HCT116 (cell line): ENCODE measurements around the gene SLAIN1. TPM values are rescaled to one million over a fixed set of nuclear protein-coding genes. Genes with fewer than 3 reads are reported as not detected.

Experiments
- ATAC-seq: fragments of 200-7000 bp; cut with Tn5 transposase; 2 replicates; pipeline ENCODE4 v1.9.1; 2020; ENCODE audit warnings: mild to moderate bottlenecking, moderate library complexity
- BruUV-seq: library from RNA; stranded (reverse); fragments of 400-500 nt; replicated peaks from 2 replicates; lab custom pipeline; 2021; lab: Mats Ljungman, UMichigan
- CTCF ChIA-PET: fragments of 300-600 bp; sonication (Branson Sonifier 250); formaldehyde crosslinking; loops from one replicate; lab custom pipeline; 2021; ENCODE audit warnings: antibody characterized with exemption; lab: Charles Lee
- POLR2A ChIA-PET: fragments of 300-600, 350-600 bp; sonication (Branson Sonifier 250); formaldehyde crosslinking; loops from one replicate; lab custom pipeline; 2021; ENCODE audit warnings: antibody characterized with exemption; lab: Charles Lee
- RAD21 ChIA-PET, 2 experiments: fragments of 300-600 bp; sonication (Branson Sonifier 250); formaldehyde crosslinking; loops; one replicate each; lab custom pipeline; 2023; ENCODE audit warnings: low total read pairs in 2 of 2; ENCODE audit not compliant: uncharacterized antibody in 2 of 2, unreplicated experiment in 2 of 2, low non-redundant PET in 1 of 2; lab: Charles Lee
- DNase-seq: peaks from one replicate; pipeline ENCODE4 v3.0.0-alpha.2; 2010; ENCODE audit warnings: low read depth, low spot score
- H2AFZ ChIP-seq: fragments of 200-600 bp; shearing (Covaris generic), sonication (generic); 2 replicates; pipeline ENCODE4 v1.6.1; 2017; ENCODE audit warnings: low read depth, mixed run types, mixed read lengths, antibody characterized with exemption, low read length; ENCODE audit not compliant: poor library complexity, severe bottlenecking
- H3K27ac ChIP-seq: 2 replicates; pipeline ENCODE4 v1.5.1; 2012; ENCODE audit warnings: low read depth, low read length
- H3K27me3 ChIP-seq: fragments of 200-600 bp; sonication (generic); 2 replicates; pipeline ENCODE4 v1.6.1; 2016; ENCODE audit warnings: mixed run types, low read length, mixed read lengths; ENCODE audit not compliant: insufficient read depth
- H3K36me3 ChIP-seq, 2 experiments: fragments of 200-500 bp in 1 of 2; fragments of 200-600 bp in 1 of 2; sonication (Bioruptor generic) in 1 of 2; sonication (generic) in 1 of 2; 2 replicates each; pipeline versions ENCODE4 v1.5.1 to v1.6.1; 2014 to 2016; ENCODE audit warnings: low read length in 2 of 2, inconsistent platforms in 1 of 2, mixed read lengths in 1 of 2, mixed run types in 1 of 2; ENCODE audit not compliant: insufficient read depth in 2 of 2, control insufficient read depth in 1 of 2
- H3K4me1 ChIP-seq, 2 experiments: fragments of 200-600 bp in 1 of 2; sonication (generic) in 1 of 2; 2 replicates each; pipeline versions ENCODE4 v1.5.1 to v1.6.1; 2012 to 2017; ENCODE audit warnings: low read length in 2 of 2, inconsistent platforms in 1 of 2, mild to moderate bottlenecking in 1 of 2, mixed read lengths in 1 of 2, mixed run types in 1 of 2, moderate library complexity in 1 of 2; ENCODE audit not compliant: insufficient read depth in 2 of 2, control insufficient read depth in 1 of 2
- H3K4me2 ChIP-seq: fragments of 200-600 bp; sonication (generic); 2 replicates; pipeline ENCODE4 v1.6.1; 2017; ENCODE audit warnings: mixed run types, low read length, mixed read lengths
- H3K4me3 ChIP-seq, 2 experiments: fragments of 200-600 bp in 1 of 2; sonication (generic) in 1 of 2; replicated peaks in 1 of 2; 2 replicates each; pipeline ENCODE4 v1.5.1; 2011 to 2016; ENCODE audit warnings: low read length in 2 of 2, control low read depth in 1 of 2, low read depth in 1 of 2, mild to moderate bottlenecking in 1 of 2, mixed read lengths in 1 of 2, mixed run types in 1 of 2
- H3K79me2 ChIP-seq: fragments of 200-600 bp; sonication (generic); 2 replicates; pipeline ENCODE4 v1.6.1; 2017; ENCODE audit warnings: mild to moderate bottlenecking, mixed run types, low read length, moderate library complexity, mixed read lengths; ENCODE audit not compliant: insufficient read depth
- H3K9ac ChIP-seq: fragments of 200-600 bp; sonication (generic); 2 replicates; pipeline ENCODE4 v1.6.1; 2016; ENCODE audit warnings: low read length, mixed read lengths
- H3K9me2 ChIP-seq: fragments of 200-600 bp; sonication (generic), shearing (Covaris generic); 2 replicates; pipeline ENCODE4 v1.6.1; 2017; ENCODE audit warnings: mixed run types, mild to moderate bottlenecking, moderate library complexity; ENCODE audit not compliant: insufficient read depth
- H3K9me3 ChIP-seq, 2 experiments: fragments of 200-500 bp in 1 of 2; fragments of 200-600 bp in 1 of 2; sonication (Bioruptor generic) in 1 of 2; sonication (generic) in 1 of 2; 2 replicates each; pipeline ENCODE4 v1.6.1; 2014 to 2017; ENCODE audit warnings: low read length in 2 of 2, mixed read lengths in 2 of 2, inconsistent platforms in 1 of 2, low read depth in 1 of 2, mild to moderate bottlenecking in 1 of 2, mixed run types in 1 of 2, moderate library complexity in 1 of 2; ENCODE audit not compliant: control insufficient read depth in 1 of 2, insufficient read depth in 1 of 2
- H4K20me1 ChIP-seq: fragments of 200-600 bp; sonication (generic), shearing (Covaris generic); 2 replicates; pipeline ENCODE4 v1.6.1; 2017; ENCODE audit warnings: mixed run types, mild to moderate bottlenecking, moderate library complexity; ENCODE audit not compliant: insufficient read depth
- CBX3 ChIP-seq: IDR thresholded peaks from 2 replicates; pipeline ENCODE4 v1.6.1; 2012; ENCODE audit warnings: low read depth
- ELF1 ChIP-seq: IDR thresholded peaks from 2 replicates; pipeline ENCODE4 v1.6.1; 2012; ENCODE audit warnings: low read depth, borderline replicate concordance
- EZH2 ChIP-seq: fragments of 200-600 bp; sonication (generic); IDR thresholded peaks from 2 replicates; pipeline ENCODE4 v1.6.1; 2017; ENCODE audit warnings: antibody characterized with exemption, mixed run types
- FOSL1 ChIP-seq: IDR thresholded peaks from 2 replicates; pipeline ENCODE4 v1.6.1; 2012; ENCODE audit warnings: low read depth
- JUND ChIP-seq: IDR thresholded peaks from 2 replicates; pipeline ENCODE4 v1.6.1; 2012
- POLR2A ChIP-seq: IDR thresholded peaks from 2 replicates; pipeline ENCODE4 v1.7.0; 2011; ENCODE audit warnings: borderline replicate concordance; ENCODE audit not compliant: insufficient read depth, insufficient read length; ENCODE audit errors: extremely low read depth
- POLR2AphosphoS5 ChIP-seq: IDR thresholded peaks from 2 replicates; pipeline ENCODE4 v1.6.1; 2011; ENCODE audit warnings: mild to moderate bottlenecking, low read depth, low read length, moderate library complexity
- RAD21 ChIP-seq: IDR thresholded peaks from 2 replicates; pipeline ENCODE4 v1.6.1; 2012; ENCODE audit warnings: low read depth, mild to moderate bottlenecking
- SIN3A ChIP-seq: IDR thresholded peaks from 2 replicates; pipeline ENCODE4 v1.6.1; 2012; ENCODE audit warnings: low read depth
- SP1 ChIP-seq: IDR thresholded peaks from 2 replicates; pipeline ENCODE4 v1.6.1; 2012; ENCODE audit warnings: low read depth
- SRF ChIP-seq: IDR thresholded peaks from 2 replicates; pipeline ENCODE4 v1.6.1; 2012; ENCODE audit warnings: low read depth
- YY1 ChIP-seq: IDR thresholded peaks from 2 replicates; pipeline ENCODE4 v1.6.1; 2011; ENCODE audit warnings: low read length, low read depth, moderate library complexity, mild to moderate bottlenecking; ENCODE audit not compliant: insufficient replicate concordance; ENCODE audit errors: extremely low read depth
- ZFX ChIP-seq: fragments of 450-650 bp; IDR thresholded peaks from 2 replicates; pipeline ENCODE4 v1.6.1; 2017
- ZNF274 ChIP-seq: fragments of 200-500 bp; sonication (Bioruptor generic); IDR thresholded peaks from 2 replicates; pipeline ENCODE4 v1.6.1; 2014; ENCODE audit warnings: mild to moderate bottlenecking, low read depth, low read length, inconsistent platforms
- intact Hi-C: fragments of 100-400 bp; cut with micrococcal nuclease; formaldehyde crosslinking; loops from 2 replicates; pipeline ENCODE4 v1.10.0; 2022
- total RNA-seq: library from RNA; stranded (reverse); gene quantifications from one replicate; pipeline ENCODE4 v1.2.1, GENCODE V29; 2021; ENCODE audit not compliant: unreplicated experiment
- TF ChIP-seq, protein P1 (sequence below): IDR thresholded peaks from 2 replicates; pipeline ENCODE4 v1.6.1; 2012

The SLAIN1 gene
- total RNA-seq, 1 experiment from 2014 or later = 0.34 TPM

GRCh38 chr13:77786695-77787287 lies 89.3 kb downstream of the SLAIN1 start:
- POLR2A ChIA-PET = no interaction called here
- no TSS peak for BruUV-seq
- no peak for DNase-seq

GRCh38 chr13:77789376-77789775 lies 91.9 kb downstream of the SLAIN1 start:
- CTCF ChIA-PET = no interaction called here
- TF ChIP-seq ZNF274 (no peak), ZFX (no peak), EZH2 (no peak), SIN3A (no peak), RAD21 (no peak), SRF (no peak), CBX3 (no peak), POLR2AphosphoS5 (no peak)

More at GRCh38 chr13:77786695-77787287, 89.3 kb downstream of the SLAIN1 start:
- H4K20me1 ChIP-seq = no peaks in the 10 kb centered on the region
- no peaks in the 10 kb centered on the region for H3K27me3 ChIP-seq
- ChIA-PET CTCF (no interaction called here), RAD21 (no interaction called here)
- H3K79me2 ChIP-seq = no peaks in the 10 kb centered on the region
- intact Hi-C loops = no loop called here
- no peak overlapping the region for H3K27ac ChIP-seq
- no peaks in the 10 kb centered on the region for H3K9me2 ChIP-seq
- TF ChIP-seq SP1 = no peak
- TF ChIP-seq JUND = no peak
- no peak for TF ChIP-seq POLR2A
- no peak for TF ChIP-seq ZFX
- TF ChIP-seq, protein P1, sequence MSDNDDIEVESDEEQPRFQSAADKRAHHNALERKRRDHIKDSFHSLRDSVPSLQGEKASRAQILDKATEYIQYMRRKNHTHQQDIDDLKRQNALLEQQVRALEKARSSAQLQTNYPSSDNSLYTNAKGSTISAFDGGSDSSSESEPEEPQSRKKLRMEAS = no peak
- no peak for TF ChIP-seq YY1
- no peak for TF ChIP-seq FOSL1
- no peak for TF ChIP-seq POLR2AphosphoS5
- TF ChIP-seq ZNF274 = no peak
- no peak for TF ChIP-seq ELF1
- no peak for TF ChIP-seq EZH2
- no peak for ATAC-seq
- H3K36me3 ChIP-seq = no peaks in the 10 kb centered on the region
- no peak overlapping the region for H3K9ac ChIP-seq
- no peak overlapping the region for H2AFZ ChIP-seq
- no peak overlapping the region for H3K4me3 ChIP-seq
- no peaks in the 10 kb centered on the region for H3K4me1 ChIP-seq
- H3K9me3 ChIP-seq = no peaks in the 10 kb centered on the region; a peak in 2 of 4 replicates
- no peak overlapping the region for H3K4me2 ChIP-seq

More at GRCh38 chr13:77789376-77789775, 91.9 kb downstream of the SLAIN1 start:
- RAD21 ChIA-PET = no interaction called here
- no peak overlapping the region for H3K4me3 ChIP-seq
- POLR2A ChIA-PET = no interaction called here
- no peak overlapping the region for H3K9ac ChIP-seq
- H3K36me3 ChIP-seq = no peaks in the 10 kb centered on the region
- no peaks in the 10 kb centered on the region for H3K9me2 ChIP-seq
- H3K79me2 ChIP-seq = no peaks in the 10 kb centered on the region
- intact Hi-C loops = no loop called here
- no peak overlapping the region for H2AFZ ChIP-seq
- no peak overlapping the region for H3K4me2 ChIP-seq
- no peaks in the 10 kb centered on the region; a peak in 2 of 4 replicates for H3K9me3 ChIP-seq
- no peaks in the 10 kb centered on the region for H4K20me1 ChIP-seq
- H3K27me3 ChIP-seq = no peaks in the 10 kb centered on the region
- H3K27ac ChIP-seq = no peak overlapping the region
- no peak for ATAC-seq
- H3K4me1 ChIP-seq = no peaks in the 10 kb centered on the region
- DNase-seq = no peak
- BruUV-seq = no TSS peak
